ENCODE data around the gene ADRB2. TPM values are rescaled to one million over a fixed set of nuclear protein-coding genes. Genes with fewer than 3 reads are reported as not detected.

Gene ADRB2
- total and polyA plus RNA-seq, 12 donors, result 1.8 to 7.8 (median 4.4) TPM

DNA sequence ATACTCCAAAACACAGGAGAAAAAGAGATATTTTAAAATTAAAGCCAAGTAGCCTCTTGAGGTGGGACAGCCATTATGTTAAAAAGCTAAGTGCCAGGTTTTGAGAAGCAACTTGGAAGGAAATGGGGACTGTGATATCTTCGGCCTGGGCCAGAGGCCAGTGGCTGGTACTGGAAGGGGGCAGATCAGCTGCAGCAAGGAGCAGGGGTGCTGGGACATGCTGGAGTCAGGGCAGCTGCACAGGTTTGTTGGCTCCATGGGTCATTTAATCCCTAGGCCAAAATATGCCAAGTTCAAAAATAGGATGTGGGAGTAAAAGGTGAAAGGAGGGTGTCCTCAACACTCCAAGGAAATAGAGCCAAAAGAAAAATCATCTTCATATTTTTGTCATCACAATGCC, 30.0 kb downstream of the ADRB2 start:
- Histone ChIP-seq H3K27me3 (no peaks in the 10 kb centered on the region), H3K27ac (peak overlapping the region in 3 of 10 donors; percentile 7 to 77 (median 67)), H3K9me3 (no peaks in the 10 kb centered on the region), H3K4me3 (no peak overlapping the region), H3K36me3 (peaks cover 0 to 5% (median 0%) of the 10 kb centered on the region in 9 donors), H3K4me1 (peaks cover 3 to 61% (median 43%) of the 10 kb centered on the region in 9 donors)
- ATAC-seq (peak in 5 of 8 donors; percentile 38 to 81 (median 61)), DNase-seq (peak in 1 of 2 donors; percentile 37)
- TF ChIP-seq, protein P1, sequence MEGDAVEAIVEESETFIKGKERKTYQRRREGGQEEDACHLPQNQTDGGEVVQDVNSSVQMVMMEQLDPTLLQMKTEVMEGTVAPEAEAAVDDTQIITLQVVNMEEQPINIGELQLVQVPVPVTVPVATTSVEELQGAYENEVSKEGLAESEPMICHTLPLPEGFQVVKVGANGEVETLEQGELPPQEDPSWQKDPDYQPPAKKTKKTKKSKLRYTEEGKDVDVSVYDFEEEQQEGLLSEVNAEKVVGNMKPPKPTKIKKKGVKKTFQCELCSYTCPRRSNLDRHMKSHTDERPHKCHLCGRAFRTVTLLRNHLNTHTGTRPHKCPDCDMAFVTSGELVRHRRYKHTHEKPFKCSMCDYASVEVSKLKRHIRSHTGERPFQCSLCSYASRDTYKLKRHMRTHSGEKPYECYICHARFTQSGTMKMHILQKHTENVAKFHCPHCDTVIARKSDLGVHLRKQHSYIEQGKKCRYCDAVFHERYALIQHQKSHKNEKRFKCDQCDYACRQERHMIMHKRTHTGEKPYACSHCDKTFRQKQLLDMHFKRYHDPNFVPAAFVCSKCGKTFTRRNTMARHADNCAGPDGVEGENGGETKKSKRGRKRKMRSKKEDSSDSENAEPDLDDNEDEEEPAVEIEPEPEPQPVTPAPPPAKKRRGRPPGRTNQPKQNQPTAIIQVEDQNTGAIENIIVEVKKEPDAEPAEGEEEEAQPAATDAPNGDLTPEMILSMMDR (IDR thresholded peaks at IDR 0.05), result no peak
- intact Hi-C loops (cut with DNase I), result no loop called here
- WGBS, 2 donors, result 38 to 48% methylated on average over 1 of the region's 1 CpG

GRCh38 chr5:148857474-148857873, 31.1 kb downstream of the ADRB2 start:
- Histone ChIP-seq H3K4me1 (peaks cover 3 to 57% (median 43%) of the 10 kb centered on the region in 9 donors), H3K27me3 (no peaks in the 10 kb centered on the region), H3K36me3 (no peaks in the 10 kb centered on the region), H3K27ac (no peak overlapping the region), H3K9me3 (no peaks in the 10 kb centered on the region), H3K4me3 (no peak overlapping the region)
- intact Hi-C loops (cut with DNase I), result no loop called here
- ATAC-seq (peak in 1 of 8 donors; percentile 19), DNase-seq (no peak)
- TF ChIP-seq, protein P1 (IDR thresholded peaks at IDR 0.05), result no peak
- WGBS, 2 donors, result 70 to 76% methylated on average over 2 of the region's 2 CpGs

DNA sequence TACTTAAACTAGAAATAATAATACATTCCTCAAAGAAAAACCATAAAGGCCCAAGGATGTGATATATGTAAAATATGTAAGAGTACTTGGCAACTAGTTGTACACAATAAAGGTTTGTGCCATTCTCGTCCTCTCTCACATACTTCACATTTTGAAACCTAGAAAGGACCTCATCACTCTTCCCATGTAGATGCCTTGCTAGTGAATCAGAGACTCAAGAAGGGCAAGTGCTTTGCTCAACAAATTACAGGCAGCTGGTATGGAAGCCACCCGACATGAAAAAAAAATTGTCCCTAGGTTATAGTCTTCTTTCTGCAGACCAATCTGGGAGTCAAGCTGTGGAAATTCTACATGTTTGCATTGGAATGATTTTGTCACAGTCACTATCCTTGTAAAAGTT, 31.7 kb downstream of the ADRB2 start:
- ATAC-seq (no peak), DNase-seq (no peak)
- Histone ChIP-seq H3K27ac (peak overlapping the region in 2 of 10 donors; percentile 22 to 33), H3K27me3 (no peaks in the 10 kb centered on the region), H3K36me3 (no peaks in the 10 kb centered on the region), H3K4me1 (peaks cover 3 to 60% (median 40%) of the 10 kb centered on the region in 9 donors), H3K9me3 (no peaks in the 10 kb centered on the region), H3K4me3 (no peak overlapping the region)
- intact Hi-C loops (cut with DNase I), result no loop called here
- TF ChIP-seq, protein P1 (IDR thresholded peaks at IDR 0.05), result no peak
- WGBS, 2 donors, result 70 to 81% methylated on average over 2 of the region's 2 CpGs

GRCh38 chr5:148858547-148858946, 32.1 kb downstream of the ADRB2 start:
- ATAC-seq (peak in 6 of 8 donors; percentile 63 to 91 (median 78)), DNase-seq (peak in 1 of 2 donors; percentile 43)
- TF ChIP-seq, protein P1 (IDR thresholded peaks at IDR 0.05), result no peak
- H3K27ac ChIP-seq, result peak overlapping the region in 4 of 10 donors; percentile 18 to 33 (median 24)
- H3K9me3 ChIP-seq, result no peaks in the 10 kb centered on the region
- 58% methylated on average over 6 of the region's 6 CpGs for WGBS, 2 donors
- peaks cover 3 to 60% (median 42%) of the 10 kb centered on the region in 9 donors for H3K4me1 ChIP-seq
- H3K27me3 ChIP-seq, result no peaks in the 10 kb centered on the region
- no peaks in the 10 kb centered on the region for H3K36me3 ChIP-seq
- intact Hi-C loops (cut with DNase I), result no loop called here
- H3K4me3 ChIP-seq, result no peak overlapping the region
